Activated naive CD4-positive, alpha-beta T cell treated with anti-CD3 and anti-CD28 coated beads, Interleukin-2, amount 50 U/mL, for 72 hours (primary cell): ENCODE results near the gene NDUFAB1. TPM values are rescaled to one million over a fixed set of nuclear protein-coding genes. Genes with fewer than 3 reads are reported as not detected.
A peak's percentile ranks its signal among the peaks of the same experiment; 100 is the strongest.
"Not testable (repeated sequence)": the region's sequence is repeated elsewhere in the genome, so short reads cannot be mapped to it uniquely, and the experiment has no call there.

Experiments used
- ATAC-seq, 2 donors: fragments of 150-1000 bp; cut with Tn5 transposase; 2 replicates each; pipeline ENCODE4 v1.10.0; 2021; ENCODE audit warnings: mild to moderate bottlenecking in 2 of 2, moderate library complexity in 2 of 2
- DNase-seq, 2 donors: peaks; one replicate each; pipeline ENCODE4 v3.0.0; 2021 to 2022; ENCODE audit warnings: low spot score in 2 of 2
- H3K27ac Mint-ChIP-seq, 2 donors: one replicate each; pipeline ENCODE4 v1.8.0; 2022; ENCODE audit warnings: mild to moderate bottlenecking in 2 of 2, mixed read lengths in 2 of 2
- H3K36me3 Mint-ChIP-seq, 2 donors: one replicate each; pipeline ENCODE4 v1.8.0; 2022; ENCODE audit warnings: mixed read lengths in 2 of 2
- H3K9me3 Mint-ChIP-seq, 2 donors: one replicate each; pipeline ENCODE4 v1.8.0; 2022; ENCODE audit warnings: mixed read lengths in 2 of 2
- total RNA-seq, 2 donors: library from RNA; stranded (reverse); gene quantifications; one replicate each; pipeline ENCODE4 v1.2.3, GENCODE V29; 2022

The NDUFAB1 gene
- total RNA-seq, 2 donors from 2014 or later, result 123 to 150 TPM

- no peaks in the 10 kb centered on the region for H3K9me3 Mint-ChIP-seq
- DNase-seq (no peak), ATAC-seq (no peak)
- peaks cover 14 to 18% of the 10 kb centered on the region in 2 donors for H3K36me3 Mint-ChIP-seq
- no peak overlapping the region for H3K27ac Mint-ChIP-seq
Measured at GRCh38 chr16:23567602-23568001, 28.5 kb downstream of the NDUFAB1 start.

DNA sequence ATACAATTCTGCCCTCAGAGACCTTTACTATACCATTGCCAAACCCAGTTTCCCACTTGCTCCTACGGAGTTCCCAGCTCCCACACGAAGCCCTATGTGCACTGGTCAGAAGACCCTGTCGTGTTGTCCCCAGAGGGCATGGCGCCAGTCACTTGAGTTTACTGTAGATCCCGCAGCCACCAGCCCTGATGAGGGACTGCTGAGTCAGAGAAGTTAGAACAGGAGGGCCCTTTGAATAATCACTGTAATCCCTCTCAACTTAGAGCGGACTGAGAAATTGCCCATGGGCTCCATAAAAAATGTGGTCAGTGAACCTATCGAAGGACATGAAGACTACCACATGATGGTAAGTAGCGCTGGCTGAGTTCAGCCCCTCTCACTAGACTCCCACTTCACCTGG lies 29.4 kb downstream of the NDUFAB1 start:
- Mint-ChIP-seq H3K36me3 (peaks cover 14 to 24% of the 10 kb centered on the region in 2 donors), H3K9me3 (no peaks in the 10 kb centered on the region)
- ATAC-seq, result no peak

DNA sequence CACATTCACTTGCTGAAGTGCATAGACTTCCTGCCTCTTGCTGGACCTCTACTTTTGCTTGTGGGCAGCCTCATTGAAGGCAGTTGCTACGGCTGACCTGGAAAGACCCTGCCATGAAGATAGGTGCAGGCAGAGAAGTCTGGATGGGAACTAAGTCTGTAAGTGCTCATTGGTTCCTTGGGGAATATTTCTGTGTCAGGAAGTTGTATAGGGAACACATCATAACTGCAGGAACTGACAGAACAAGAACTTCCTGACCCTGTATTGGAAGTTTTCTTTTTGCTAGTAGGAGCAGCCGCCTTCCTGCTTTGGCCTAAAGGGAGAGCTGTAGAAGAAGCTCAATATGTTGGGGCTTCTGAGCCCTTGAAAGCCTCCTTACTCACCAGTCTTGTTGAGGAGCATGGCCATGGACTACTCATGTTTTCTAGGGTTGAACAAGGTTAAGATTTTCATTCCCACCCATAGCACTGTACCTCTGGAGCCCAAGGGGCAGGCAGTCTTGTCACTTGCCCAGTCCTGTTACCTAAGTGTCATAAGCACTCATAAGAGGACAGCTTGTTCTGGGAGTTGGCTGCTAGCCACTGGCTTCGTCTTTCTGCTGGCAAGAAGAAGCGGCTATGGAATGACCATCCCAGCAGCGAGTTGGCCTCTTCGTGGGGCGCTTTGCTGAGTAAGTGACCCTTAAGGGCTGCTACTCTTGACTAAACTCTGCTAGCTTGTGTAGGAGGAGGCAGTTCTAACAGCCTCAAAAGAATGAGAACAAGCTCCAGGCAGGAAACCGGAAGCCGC lies 31.3 kb downstream of the NDUFAB1 start:
- Mint-ChIP-seq H3K36me3 (peaks cover 12 to 22% of the 10 kb centered on the region in 2 donors), H3K27ac (no peak overlapping the region), H3K9me3 (no peaks in the 10 kb centered on the region)
- ATAC-seq (no peak), DNase-seq (no peak)

More for the DNA sequence above, 29.4 kb downstream of the NDUFAB1 start:
- H3K27ac Mint-ChIP-seq, result peak overlapping the region in 1 of 2 donors; percentile 36
- DNase-seq, result no peak

- Mint-ChIP-seq H3K9me3 (no peaks in the 10 kb centered on the region), H3K27ac (peak overlapping the region in 1 of 2 donors; percentile 53), H3K36me3 (peaks cover 8 to 20% of the 10 kb centered on the region in 2 donors)
- DNase-seq (no peak), ATAC-seq (no peak)
Measured at GRCh38 chr16:23563186-23563585, 32.9 kb downstream of the NDUFAB1 start.

- Mint-ChIP-seq H3K36me3 (peaks cover 8 to 17% of the 10 kb centered on the region in 2 donors), H3K9me3 (no peaks in the 10 kb centered on the region), H3K27ac (peak overlapping the region; percentile 53 to 88)
- ATAC-seq (no peak), DNase-seq (no peak)
Measured at GRCh38 chr16:23562505-23562904, 33.6 kb downstream of the NDUFAB1 start.

- H3K9me3 Mint-ChIP-seq, result no peaks in the 10 kb centered on the region
- no peak for DNase-seq
- peaks cover 14 to 22% of the 10 kb centered on the region in 2 donors for H3K36me3 Mint-ChIP-seq
- ATAC-seq, result no peak
- peak overlapping the region; percentile 54 to 74 for H3K27ac Mint-ChIP-seq
Measured at GRCh38 chr16:23561586-23561985, 34.5 kb downstream of the NDUFAB1 start.

- DNase-seq, result no peak
- Mint-ChIP-seq H3K27ac (peak overlapping the region; percentile 94 to 98), H3K36me3 (peaks cover 8 to 17% of the 10 kb centered on the region in 2 donors), H3K9me3 (no peaks in the 10 kb centered on the region)
- ATAC-seq, result peak in 1 of 2 donors; percentile 4
Measured at GRCh38 chr16:23557779-23558702, 38.1 kb downstream of the NDUFAB1 start.

GRCh38 chr16:23556881-23557778 lies 39.0 kb downstream of the NDUFAB1 start, which contains the start of the genes EARS2 and UBFD1:
EARS2 (minus strand) TSS chr16:23557350; CDS start chr16:23557343, 7 bp downstream.
UBFD1 (plus strand) TSS chr16:23557727; CDS start chr16:23557743, 16 bp downstream.
- ATAC-seq, result peak; percentile 92 to 94
- H3K27ac Mint-ChIP-seq, result peak within 1 kb of the TSS; percentile 94 to 98
- peaks cover 8 to 10% of the 10 kb centered on the region in 2 donors for H3K36me3 Mint-ChIP-seq

GRCh38 chr16:23554536-23554935 lies 41.6 kb downstream of the NDUFAB1 start:
- DNase-seq, result no peak
- no peaks in the 10 kb centered on the region for H3K9me3 Mint-ChIP-seq
- no peak overlapping the region for H3K27ac Mint-ChIP-seq
- H3K36me3 Mint-ChIP-seq, result peaks cover 9 to 14% of the 10 kb centered on the region in 2 donors
- ATAC-seq, result no peak

More at GRCh38 chr16:23556881-23557778, 39.0 kb downstream of the NDUFAB1 start, which contains the start of the genes EARS2 and UBFD1:
- DNase-seq, result peak; percentile 97 to 99
- H3K9me3 Mint-ChIP-seq, result no peaks in the 10 kb centered on the region

GRCh38 chr16:23552161-23552560 lies 44.0 kb downstream of the NDUFAB1 start:
- DNase-seq (no peak), ATAC-seq (no peak)
- H3K27ac Mint-ChIP-seq, result no peak overlapping the region
- H3K36me3 Mint-ChIP-seq, result peaks cover 17 to 19% of the 10 kb centered on the region in 2 donors
- no peaks in the 10 kb centered on the region for H3K9me3 Mint-ChIP-seq

DNA sequence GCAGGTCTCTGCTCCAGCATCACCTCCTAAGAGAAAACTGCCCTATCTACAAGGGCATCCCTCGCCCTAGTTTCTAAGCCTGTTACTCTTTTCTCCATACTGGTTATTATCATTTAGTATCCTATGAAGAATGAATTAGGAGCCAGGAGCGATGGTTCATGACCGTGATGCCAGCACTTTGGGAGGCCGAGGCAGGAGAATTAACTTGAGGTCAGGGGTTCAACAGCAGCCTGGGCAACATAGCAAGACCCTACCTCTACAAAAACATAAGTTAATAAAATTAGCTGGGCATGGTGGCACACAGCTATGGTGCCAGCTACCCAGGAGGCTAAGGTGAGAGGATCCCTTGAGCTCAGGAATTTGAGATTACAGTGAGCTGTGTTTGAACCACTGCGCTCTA lies 46.2 kb downstream of the NDUFAB1 start:
- peak overlapping the region in 1 of 2 donors; percentile 86 for H3K27ac Mint-ChIP-seq
- H3K9me3 Mint-ChIP-seq, result no peaks in the 10 kb centered on the region
- ATAC-seq, result no peak
- DNase-seq, result no peak
- peaks cover 11 to 13% of the 10 kb centered on the region in 2 donors for H3K36me3 Mint-ChIP-seq

GRCh38 chr16:23544436-23544835 lies 51.7 kb downstream of the NDUFAB1 start:
- Mint-ChIP-seq H3K36me3 (peaks cover 5 to 13% of the 10 kb centered on the region in 2 donors), H3K9me3 (no peaks in the 10 kb centered on the region), H3K27ac (no peak overlapping the region)
- ATAC-seq, result no peak
- DNase-seq, result no peak

DNA sequence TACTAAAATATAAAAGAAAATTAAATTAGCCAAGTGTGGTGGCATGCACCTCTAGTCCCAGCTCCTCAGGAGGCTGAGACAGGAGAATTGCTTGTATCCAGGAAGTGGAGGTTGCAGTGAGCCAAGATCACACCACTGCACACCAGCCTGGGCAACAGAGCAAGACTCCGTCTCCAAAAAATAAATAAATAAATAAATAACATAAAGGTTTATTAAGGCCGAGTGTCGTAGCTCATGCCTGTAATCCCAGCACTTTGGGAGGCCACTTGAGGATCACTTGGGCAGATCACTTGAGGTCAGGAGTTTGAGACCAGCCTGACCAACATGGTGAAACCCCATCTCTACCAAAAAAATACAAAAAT lies 55.3 kb downstream of the NDUFAB1 start:
- not testable (repeated sequence) for DNase-seq, ATAC-seq, H3K27ac Mint-ChIP-seq, H3K9me3 Mint-ChIP-seq, H3K36me3 Mint-ChIP-seq

- no peak for ATAC-seq
- no peaks in the 10 kb centered on the region for H3K9me3 Mint-ChIP-seq
- no peaks in the 10 kb centered on the region for H3K36me3 Mint-ChIP-seq
- H3K27ac Mint-ChIP-seq, result peak overlapping the region in 1 of 2 donors; percentile 44
- DNase-seq, result no peak
Measured at GRCh38 chr16:23539984-23540816, 55.9 kb downstream of the NDUFAB1 start.

- DNase-seq, result no peak
- Mint-ChIP-seq H3K9me3 (no peaks in the 10 kb centered on the region), H3K27ac (peak overlapping the region in 1 of 2 donors; percentile 65), H3K36me3 (no peaks in the 10 kb centered on the region)
- ATAC-seq, result no peak
Measured at GRCh38 chr16:23538919-23539278, 57.2 kb downstream of the NDUFAB1 start.
